ENCODE measurements around the gene RGR. TPM values are rescaled to one million over a fixed set of nuclear protein-coding genes. Genes with fewer than 3 reads are reported as not detected.
A peak's percentile ranks its signal among the peaks of the same experiment; 100 is the strongest.

Gene RGR
- total and polyA plus RNA-seq, 4 experiments from 2014 or later, result not detected

- H3K27me3 ChIP-seq (ENCODE audit: insufficient read depth, low read length), result no peaks in the 10 kb centered on the region
- POLR2A ChIA-PET (ENCODE audit: partially characterized antibody), result interaction anchor here (0.7 to 1.0 kb wide), 2 partner anchors 20 to 27 kb away, joined by 3 read pairs; partner anchors contain the start of gene CCSER2
- no peak overlapping the region for H3K4me3 ChIP-seq (ENCODE audit: low read length in 2 of 2)
- DNase-seq, result peak; percentile 29 to 50 (median 36)
- no peaks in the 10 kb centered on the region for H3K9me3 ChIP-seq (ENCODE audit: control insufficient read depth in 1 of 2, low read length in 2 of 2)
- intact Hi-C loops (cut with micrococcal nuclease), result no loop called here
- no peak overlapping the region for H3K27ac ChIP-seq (ENCODE audit: low read depth, low read length)
- no peaks in the 10 kb centered on the region for H3K36me3 Mint-ChIP-seq
- H3K9me3 Mint-ChIP-seq, result no peaks in the 10 kb centered on the region
- peaks cover 13 to 18% (median 16%) of the 10 kb centered on the region in 4 donors for H3K4me1 Mint-ChIP-seq
- H3K4me3 Mint-ChIP-seq, result peak overlapping the region; percentile 26 to 79 (median 46)
- no peaks in the 10 kb centered on the region for H3K36me3 ChIP-seq (ENCODE audit: insufficient read depth, low read length)
- peaks cover 0 to 2% of the 10 kb centered on the region in 2 donors for H3K27me3 Mint-ChIP-seq
- CTCF ChIA-PET (ENCODE audit: partially characterized antibody), result interaction anchor here (0.9 to 1.3 kb wide), 2 partner anchors 43 to 230 kb away, joined by 3 to 4 read pairs; no protein-coding TSS in a partner anchor
- peaks cover 20% of the 10 kb centered on the region for H3K4me1 ChIP-seq (ENCODE audit: insufficient read depth, low read length)
- H3K27ac Mint-ChIP-seq, result peak overlapping the region in 6 of 7 donors; percentile 36 to 73 (median 52)
These were observed 63.8 kb downstream of the RGR start for GRCh38 chr10:84308481-84309304.

Other genes with a start within 250 kb of the RGR start
- gene GHITM, start 105.5 kb upstream of the RGR start, total RNA-seq, result 10 to 100 TPM; 83.4 to 88.6 TPM
- 100 to 1,000 TPM; 258 to 525 TPM for gene GHITM, start 105.5 kb upstream of the RGR start, polyA plus RNA-seq
- not detected for gene GPR15LG, start 71.3 kb upstream of the RGR start, total RNA-seq
- gene GPR15LG, start 71.3 kb upstream of the RGR start, polyA plus RNA-seq, result not detected
- gene CDHR1, start 50.5 kb upstream of the RGR start, total RNA-seq, result under 1 TPM; 0.12 to 0.17 TPM
- gene CDHR1, start 50.5 kb upstream of the RGR start, polyA plus RNA-seq, result not detected
- gene LRIT2, start 19.5 kb upstream of the RGR start, total RNA-seq, result not detected
- not detected for gene LRIT2, start 19.5 kb upstream of the RGR start, polyA plus RNA-seq
- not detected for gene LRIT1, start 3.5 kb upstream of the RGR start, total RNA-seq
- gene LRIT1, start 3.5 kb upstream of the RGR start, polyA plus RNA-seq, result not detected
- 100 to 1,000 TPM; 144 to 151 TPM for gene CCSER2, start 83.5 kb downstream of the RGR start, total RNA-seq
- 10 to 100 TPM; 89.8 to 93.3 TPM for gene CCSER2, start 83.5 kb downstream of the RGR start, polyA plus RNA-seq

Data from CD4-positive, alpha-beta memory T cell (primary cell).